Gastrocnemius medialis (tissue), 4 donors: ENCODE data around the gene KHSRP.

ENCODE experiments used
- CTCF ChIP-seq, 5 experiments: fragments of 450-650 bp in 3 of 5; fragments of 200-600 bp in 2 of 5; sonication (generic) in 2 of 5; IDR thresholded peaks in 4 of 5; conservative IDR thresholded peaks in 1 of 5; 1 replicate in 4 of 5; 2 replicates in 1 of 5; pipeline ENCODE4 v1.5.1; 2016 to 2019; ENCODE audit warnings: antibody characterized with exemption in 5 of 5, mild to moderate bottlenecking in 3 of 5, moderate library complexity in 3 of 5
- POLR2A ChIP-seq, 2 donors: fragments of 450-650 bp; IDR thresholded peaks; one replicate each; pipeline ENCODE4 v1.6.1; 2017; ENCODE audit warnings: antibody characterized with exemption in 2 of 2, mild to moderate bottlenecking in 2 of 2, moderate library complexity in 2 of 2

- TF ChIP-seq CTCF (IDR thresholded peaks at IDR 0.05 in 4 of 5, conservative IDR thresholded peaks at IDR 0.05 in 1 of 5) (no peak), POLR2A (IDR thresholded peaks at IDR 0.05) (no peak)
These were observed 46.6 kb downstream of the KHSRP start for GRCh38 chr19:6378041-6378440.
